Gastroesophageal sphincter (tissue), 4 donors: ENCODE results near the gene LONP2. TPM values are rescaled to one million over a fixed set of nuclear protein-coding genes. Genes with fewer than 3 reads are reported as not detected.

Experiments
- ATAC-seq: fragments of 150-250 bp; one replicate; pipeline ENCODE4 v1.9.1; 2016; ENCODE audit warnings: mild to moderate bottlenecking, moderate library complexity
- H3K27ac ChIP-seq, 4 donors: fragments of 200-600 bp; sonication (generic) in 3 of 4; 1 replicate in 3 of 4; 2 replicates in 1 of 4; pipeline ENCODE4 v1.5.1; 2016 to 2019
- H3K27me3 ChIP-seq: fragments of 200-600 bp; sonication (generic); one replicate; pipeline ENCODE4 v1.5.1; 2019
- H3K36me3 ChIP-seq, 2 donors: fragments of 200-600 bp; sonication (generic); one replicate each; pipeline ENCODE4 v1.5.1; 2019; ENCODE audit warnings: control low read depth in 1 of 2
- H3K4me1 ChIP-seq, 3 donors: fragments of 200-600 bp; sonication (generic); 1 replicate in 2 of 3; 2 replicates in 1 of 3; pipeline ENCODE4 v1.5.1; 2016 to 2019; ENCODE audit warnings: control low read depth in 2 of 3
- H3K4me3 ChIP-seq, 2 donors: fragments of 200-600 bp; sonication (generic); one replicate each; pipeline ENCODE4 v1.5.1; 2019; ENCODE audit warnings: mild to moderate bottlenecking in 1 of 2, moderate library complexity in 1 of 2
- H3K9me3 ChIP-seq, 3 donors: fragments of 200-600 bp; sonication (generic); one replicate each; pipeline ENCODE4 v1.5.1; 2017 to 2019; ENCODE audit warnings: control low read depth in 2 of 3
- CTCF ChIP-seq, 4 experiments: fragments of 200-600 bp in 2 of 4; fragments of 450-650 bp in 2 of 4; sonication (generic) in 1 of 4; IDR thresholded peaks; one replicate each; pipeline ENCODE4 v1.5.1; 2017 to 2019; ENCODE audit warnings: antibody characterized with exemption in 4 of 4, mild to moderate bottlenecking in 2 of 4, moderate library complexity in 2 of 4
- EP300 ChIP-seq: sonication (generic); formaldehyde crosslinking; IDR thresholded peaks from one replicate; pipeline ENCODE4 v1.6.1; 2017; ENCODE audit warnings: antibody characterized with exemption, mild to moderate bottlenecking
- POLR2A ChIP-seq, 2 donors: fragments of 450-650 bp; IDR thresholded peaks; one replicate each; pipeline ENCODE4 v1.6.1; 2017; ENCODE audit warnings: antibody characterized with exemption in 2 of 2, mild to moderate bottlenecking in 2 of 2, moderate library complexity in 1 of 2
- POLR2AphosphoS5 ChIP-seq: sonication (generic); formaldehyde crosslinking; IDR thresholded peaks from one replicate; pipeline ENCODE4 v1.6.1; 2017; ENCODE audit warnings: antibody characterized with exemption
- whole genome bisulfite sequencing, 2 donors: methylation state at CpG; one replicate each; pipeline ENCODE4 v1.1.5; 2018; ENCODE audit warnings: low coverage in 1 of 2; 5-methylcytosine and 5-hydroxymethylcytosine counted together
- total RNA-seq, 4 donors: library from RNA; depleted of rRNA; stranded (reverse); fragments of >200 nt; gene quantifications; one replicate each; pipeline ENCODE4 v1.1.0, GENCODE V29; 2016

The LONP2 gene
- total RNA-seq, 4 donors from 2014 or later = 61.5 to 83.7 (median 72.3) TPM

GRCh38 chr16:48317614-48318315 lies 73.7 kb downstream of the LONP2 start:
- Histone ChIP-seq H3K27me3 (no peaks in the 10 kb centered on the region), H3K4me3 (no peak overlapping the region), H3K9me3 (no peaks in the 10 kb centered on the region), H3K27ac (no peak overlapping the region), H3K36me3 (peaks cover 0 to 19% of the 10 kb centered on the region in 2 donors), H3K4me1 (peaks cover 0 to 22% (median 0%) of the 10 kb centered on the region in 3 donors)
- TF ChIP-seq CTCF (IDR thresholded peaks at IDR 0.05) (no peak), POLR2A (IDR thresholded peaks at IDR 0.05) (no peak), POLR2AphosphoS5 (no peak), EP300 (no peak)
- ATAC-seq = no peak
- 63 to 92% methylated on average over 2 of the region's 2 CpGs for WGBS, 2 donors

- no peak overlapping the region for H3K27ac ChIP-seq
- no peak for ATAC-seq
- WGBS, 2 donors = 37 to 64% methylated on average over 4 of the region's 4 CpGs
- no peaks in the 10 kb centered on the region for H3K9me3 ChIP-seq
- TF ChIP-seq POLR2A (IDR thresholded peaks at IDR 0.05) (no peak), POLR2AphosphoS5 (no peak), EP300 (no peak), CTCF (IDR thresholded peaks at IDR 0.05) (no peak)
- H3K27me3 ChIP-seq = no peaks in the 10 kb centered on the region
- H3K4me3 ChIP-seq = no peak overlapping the region
- peaks cover 0 to 23% (median 0%) of the 10 kb centered on the region in 3 donors for H3K4me1 ChIP-seq
- peaks cover 0 to 14% of the 10 kb centered on the region in 2 donors for H3K36me3 ChIP-seq
These were observed 74.5 kb downstream of the LONP2 start for GRCh38 chr16:48318630-48319029.

GRCh38 chr16:48321317-48322036 lies 77.4 kb downstream of the LONP2 start:
- H3K27ac ChIP-seq = no peak overlapping the region
- no peak for ATAC-seq
- no peaks in the 10 kb centered on the region for H3K27me3 ChIP-seq
- H3K4me1 ChIP-seq = peaks cover 0 to 30% (median 0%) of the 10 kb centered on the region in 3 donors
- H3K36me3 ChIP-seq = peaks cover 0 to 19% of the 10 kb centered on the region in 2 donors
- TF ChIP-seq CTCF (IDR thresholded peaks at IDR 0.05) (no peak), POLR2AphosphoS5 (peak; percentile 34)
- no peaks in the 10 kb centered on the region for H3K9me3 ChIP-seq
- no peak overlapping the region for H3K4me3 ChIP-seq
- WGBS, 2 donors = 74 to 85% methylated on average over 2 of the region's 2 CpGs

- H3K27ac ChIP-seq = no peak overlapping the region
- 64 to 69% methylated on average over 7 of the region's 7 CpGs for WGBS, 2 donors
- H3K4me3 ChIP-seq = no peak overlapping the region
- peaks cover 0 to 24% of the 10 kb centered on the region in 2 donors for H3K36me3 ChIP-seq
- TF ChIP-seq EP300 = no peak
- no peak for TF ChIP-seq CTCF (IDR thresholded peaks at IDR 0.05)
- TF ChIP-seq POLR2AphosphoS5 = no peak
- no peak for TF ChIP-seq POLR2A (IDR thresholded peaks at IDR 0.05)
- no peaks in the 10 kb centered on the region for H3K9me3 ChIP-seq
- no peaks in the 10 kb centered on the region for H3K27me3 ChIP-seq
- peaks cover 0 to 13% (median 0%) of the 10 kb centered on the region in 3 donors for H3K4me1 ChIP-seq
- no peak for ATAC-seq
These were observed 80.0 kb downstream of the LONP2 start for GRCh38 chr16:48323783-48324775.
